Effector CD8-positive, alpha-beta T cell (primary cell): ENCODE data around the gene PPP2R5D.
"Not testable (repeated sequence)": the region's sequence is repeated elsewhere in the genome, so short reads cannot be mapped to it uniquely, and the experiment has no call there.

ENCODE experiments used
- DNase-seq: peaks from one replicate; lab custom pipeline; 2025; lab: John Stamatoyannopoulos, UW

The PPP2R5D gene

GRCh38 chr6:42989923-42990322, 5.6 kb downstream of the PPP2R5D start:
- no peak for DNase-seq

DNA sequence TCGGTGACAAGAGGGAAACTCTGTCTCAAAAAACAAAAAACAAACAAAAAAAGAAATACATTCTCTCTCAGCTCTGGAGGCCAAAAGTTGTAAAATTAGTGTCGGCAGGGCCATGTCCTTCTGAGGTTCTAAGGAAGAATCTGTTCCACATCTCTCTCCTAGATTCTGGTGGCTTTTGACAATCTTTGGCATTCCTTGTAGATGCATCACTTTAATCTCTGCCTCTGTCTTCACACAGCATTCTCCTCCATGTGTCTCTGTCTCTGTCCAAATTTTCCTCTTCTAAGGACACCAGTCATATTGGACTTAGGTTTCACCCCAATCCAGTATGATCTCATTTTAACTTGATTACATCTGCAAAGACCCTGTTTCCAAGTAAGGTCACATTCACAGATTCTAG, 9.1 kb downstream of the PPP2R5D start:
- DNase-seq, result no peak

GRCh38 chr6:42996513-42996912, 12.1 kb downstream of the PPP2R5D start:
- DNase-seq, result no peak

DNA sequence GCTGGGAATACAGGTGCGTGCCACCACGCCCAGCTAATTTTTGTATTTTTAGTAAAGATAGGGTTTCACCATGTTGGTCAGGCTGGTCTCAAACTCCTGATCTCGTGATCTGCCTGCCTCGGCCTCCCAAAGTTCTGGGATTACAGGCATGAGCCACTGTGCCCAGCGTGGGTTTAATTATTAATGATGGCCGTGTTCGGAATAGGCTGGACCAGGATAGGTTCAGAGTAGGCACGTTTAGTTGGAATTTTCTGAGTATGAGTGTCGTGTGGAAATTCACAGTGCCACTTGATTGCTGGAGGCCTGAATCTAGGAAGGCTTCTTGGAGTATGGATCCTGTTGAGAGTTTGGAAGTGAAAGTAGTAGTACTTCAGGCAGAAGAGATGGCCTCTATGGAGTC, 13.8 kb downstream of the PPP2R5D start:
- not testable (repeated sequence) for DNase-seq

DNA sequence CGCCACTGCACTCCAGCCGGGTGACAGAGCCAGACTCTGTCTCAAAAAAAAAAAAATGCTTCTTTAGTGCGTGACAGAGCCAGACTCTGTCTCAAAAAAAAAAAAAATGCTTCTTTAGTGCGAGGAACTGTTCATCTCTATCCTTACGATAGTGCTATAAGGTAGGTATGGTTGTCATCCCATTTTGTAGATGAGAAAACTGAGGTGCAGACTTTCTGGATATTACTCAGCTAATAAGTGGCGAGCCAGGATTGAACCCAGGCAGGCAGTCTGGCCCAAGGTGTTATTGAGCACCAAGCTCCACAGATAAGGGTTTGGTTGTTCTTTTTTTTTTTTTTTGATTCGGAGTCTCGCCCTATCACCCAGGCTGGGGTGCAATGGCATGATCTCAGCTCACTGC, 17.5 kb downstream of the PPP2R5D start:
- no peak for DNase-seq

- DNase-seq, result no peak
Observed at GRCh38 chr6:43005844-43006243, 21.5 kb downstream of the PPP2R5D start.

DNA sequence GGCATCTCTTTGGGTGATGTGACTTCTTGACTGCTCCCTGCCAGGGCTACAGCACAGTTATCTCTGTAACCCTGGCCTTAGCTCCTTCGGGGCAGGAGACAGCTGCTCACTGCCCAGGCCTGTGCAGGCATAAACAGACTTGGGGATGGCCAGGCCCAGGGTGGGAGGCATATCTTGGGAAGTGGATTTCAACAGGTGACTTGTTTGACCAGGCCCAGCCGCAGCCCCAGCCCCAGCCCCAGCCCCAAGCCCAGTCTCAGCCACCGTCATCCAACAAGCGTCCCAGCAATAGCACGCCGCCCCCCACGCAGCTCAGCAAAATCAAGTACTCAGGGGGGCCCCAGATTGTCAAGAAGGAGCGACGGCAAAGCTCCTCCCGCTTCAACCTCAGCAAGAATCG, 21.9 kb downstream of the PPP2R5D start:
- DNase-seq, result no peak

DNA sequence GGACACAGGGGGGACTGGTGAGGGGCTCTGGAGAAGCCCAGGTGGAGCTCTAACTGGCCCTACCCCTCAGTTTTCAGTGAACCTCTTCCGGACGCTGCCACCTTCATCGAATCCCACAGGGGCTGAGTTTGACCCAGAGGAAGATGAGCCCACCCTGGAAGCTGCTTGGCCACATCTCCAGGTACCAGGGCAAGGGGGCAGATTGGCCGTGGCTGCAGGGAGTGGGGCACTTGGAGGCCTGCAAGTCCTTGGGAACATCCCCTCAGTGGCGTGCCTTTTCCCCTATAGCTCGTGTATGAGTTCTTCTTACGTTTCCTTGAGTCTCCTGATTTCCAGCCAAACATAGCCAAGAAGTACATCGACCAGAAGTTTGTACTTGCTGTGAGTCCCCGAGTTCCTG, 22.8 kb downstream of the PPP2R5D start:
- DNase-seq, result no peak

DNA sequence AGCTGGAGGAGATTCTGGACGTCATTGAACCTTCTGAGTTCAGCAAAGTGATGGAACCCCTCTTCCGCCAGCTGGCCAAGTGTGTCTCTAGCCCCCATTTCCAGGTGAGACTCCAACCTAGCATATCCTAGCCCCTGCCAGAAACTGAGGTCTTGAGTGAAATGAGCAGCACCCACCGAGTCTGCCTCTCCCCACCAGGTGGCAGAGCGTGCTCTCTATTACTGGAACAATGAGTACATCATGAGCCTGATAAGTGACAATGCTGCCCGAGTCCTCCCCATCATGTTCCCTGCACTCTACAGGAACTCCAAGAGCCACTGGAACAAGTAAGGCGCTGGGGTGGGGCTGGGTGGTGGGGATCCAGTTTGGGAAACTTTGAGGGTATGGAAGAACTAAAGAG, 24.8 kb downstream of the PPP2R5D start:
- peak; percentile 8 for DNase-seq

DNA sequence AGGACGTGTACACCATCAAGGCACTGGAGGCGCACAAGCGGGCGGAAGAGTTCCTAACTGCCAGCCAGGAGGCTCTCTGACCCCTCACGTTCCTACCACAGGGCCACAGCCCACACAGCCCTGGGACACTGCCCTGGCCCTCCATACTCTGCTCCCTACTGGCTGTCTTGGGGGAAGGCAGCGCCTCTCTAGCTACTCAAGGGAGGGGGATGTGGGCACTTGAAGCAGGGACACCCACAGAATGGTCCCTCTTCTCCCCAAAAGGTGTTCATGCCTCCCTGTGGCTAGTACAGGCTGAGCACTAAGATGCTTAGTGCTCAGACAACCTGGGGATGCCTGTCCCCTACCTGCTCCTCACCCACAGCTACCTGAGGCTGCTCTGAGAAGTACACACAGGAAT, 26.8 kb downstream of the PPP2R5D start:
- no peak for DNase-seq

- DNase-seq, result no peak
Observed at GRCh38 chr6:43012364-43012763, 28.0 kb downstream of the PPP2R5D start.

- peak; percentile 76 for DNase-seq
Observed at GRCh38 chr6:43013097-43013842, 28.9 kb downstream of the PPP2R5D start.

DNA sequence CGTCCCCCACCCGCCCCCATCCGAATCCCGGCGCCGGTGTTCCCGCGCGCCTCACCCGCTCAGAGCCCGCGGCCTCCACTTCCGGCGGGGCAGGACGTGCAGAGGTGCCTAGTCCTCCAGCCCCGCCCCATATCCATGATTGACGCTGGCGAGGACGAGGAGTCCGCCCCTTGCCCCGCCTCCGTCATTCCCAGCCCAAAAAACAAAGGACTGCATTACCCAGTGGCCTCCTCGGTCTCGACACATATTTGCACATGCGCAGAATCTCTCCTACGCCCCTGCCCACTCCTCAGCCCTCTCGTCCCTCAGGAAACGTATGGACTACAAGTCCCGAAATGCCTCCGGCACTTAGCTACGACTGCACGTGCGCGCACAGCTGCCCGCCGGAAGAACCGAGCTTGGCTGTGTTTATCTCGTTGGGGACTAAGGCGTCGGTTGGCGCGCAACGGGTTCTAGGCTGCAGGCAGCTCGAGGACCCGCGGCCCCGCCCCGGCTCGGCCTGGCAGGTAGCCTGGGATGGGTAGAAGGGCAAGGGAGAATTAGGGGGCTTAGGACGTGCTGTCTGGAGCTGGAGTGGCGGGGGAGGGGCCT, 29.6 kb downstream of the PPP2R5D start, which contains the start of the genes KLHDC3 and MEA1:
KLHDC3 (plus strand) TSS at position 407 of the 591 bp plus-strand sequence. CDS start 2,944 bp downstream, outside the sequence.
MEA1 (minus strand) TSS at position 104 of the 591 bp plus-strand sequence. CDS start 133 bp downstream, outside the sequence.
- DNase-seq, result peak; percentile 97

DNA sequence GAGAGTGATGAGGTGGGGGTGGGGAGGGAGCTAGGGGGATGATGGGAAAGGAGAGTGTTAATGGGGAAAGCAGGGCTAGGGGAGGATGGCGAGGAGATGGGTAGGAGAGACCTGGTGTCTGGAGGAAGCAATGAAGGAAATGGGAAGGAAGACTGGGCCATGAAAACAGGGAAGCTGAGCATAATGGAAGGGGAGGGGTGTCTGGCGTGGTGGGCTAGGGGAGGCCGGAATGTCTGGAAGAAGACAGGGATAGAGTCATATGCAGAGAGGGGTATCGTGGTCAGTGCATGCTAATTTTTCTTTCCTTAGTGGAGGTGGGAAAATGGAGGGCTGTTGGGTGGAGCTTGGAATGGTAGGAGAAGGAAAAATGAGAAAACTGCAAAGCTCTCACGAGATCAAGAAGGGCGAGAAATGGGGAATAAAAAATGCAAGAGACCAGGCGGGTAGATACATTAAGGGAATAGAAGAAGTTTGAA, 30.1 kb downstream of the PPP2R5D start:
- no peak for DNase-seq

GRCh38 chr6:43016176-43016942, 32.0 kb downstream of the PPP2R5D start:
- DNase-seq, result no peak

GRCh38 chr6:43016943-43017334, 32.6 kb downstream of the PPP2R5D start:
- DNase-seq, result no peak

DNA sequence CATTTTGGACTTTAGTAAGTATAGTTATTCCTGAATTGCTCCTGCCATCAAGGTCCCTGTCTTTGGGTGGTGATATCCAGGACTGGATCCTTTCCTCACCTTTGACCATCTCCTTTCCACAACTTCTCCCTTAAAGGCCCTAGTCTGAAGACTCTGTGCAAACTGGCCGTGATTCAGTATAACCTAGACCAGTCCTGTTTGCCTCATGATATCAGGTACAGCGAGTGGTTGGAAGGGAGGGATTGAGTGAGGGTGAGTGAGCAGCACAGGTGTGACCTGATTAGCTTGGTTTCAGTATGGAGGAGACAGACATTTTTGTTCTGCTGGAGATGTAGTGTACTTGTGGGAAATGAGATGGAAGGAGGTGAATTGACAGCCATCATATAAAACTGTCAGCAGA, 34.8 kb downstream of the PPP2R5D start:
- no peak for DNase-seq

GRCh38 chr6:43020052-43020705, 35.8 kb downstream of the PPP2R5D start:
- no peak for DNase-seq

GRCh38 chr6:43020847-43021246, 36.5 kb downstream of the PPP2R5D start:
- no peak for DNase-seq

- peak; percentile 46 for DNase-seq
Observed at GRCh38 chr6:43021270-43022047, 37.1 kb downstream of the PPP2R5D start, which contains the start of gene RRP36. RRP36 (plus strand) TSS chr6:43021623; CDS start chr6:43021655, 32 bp downstream.

- no peak for DNase-seq
Observed at GRCh38 chr6:43024436-43024835, 40.1 kb downstream of the PPP2R5D start.
